ENCODE results near the gene SYT9.

Gene SYT9

GRCh38 chr11:7314811-7315604 is 63.3 kb downstream of the SYT9 start:
- TF ChIP-seq, protein P1, sequence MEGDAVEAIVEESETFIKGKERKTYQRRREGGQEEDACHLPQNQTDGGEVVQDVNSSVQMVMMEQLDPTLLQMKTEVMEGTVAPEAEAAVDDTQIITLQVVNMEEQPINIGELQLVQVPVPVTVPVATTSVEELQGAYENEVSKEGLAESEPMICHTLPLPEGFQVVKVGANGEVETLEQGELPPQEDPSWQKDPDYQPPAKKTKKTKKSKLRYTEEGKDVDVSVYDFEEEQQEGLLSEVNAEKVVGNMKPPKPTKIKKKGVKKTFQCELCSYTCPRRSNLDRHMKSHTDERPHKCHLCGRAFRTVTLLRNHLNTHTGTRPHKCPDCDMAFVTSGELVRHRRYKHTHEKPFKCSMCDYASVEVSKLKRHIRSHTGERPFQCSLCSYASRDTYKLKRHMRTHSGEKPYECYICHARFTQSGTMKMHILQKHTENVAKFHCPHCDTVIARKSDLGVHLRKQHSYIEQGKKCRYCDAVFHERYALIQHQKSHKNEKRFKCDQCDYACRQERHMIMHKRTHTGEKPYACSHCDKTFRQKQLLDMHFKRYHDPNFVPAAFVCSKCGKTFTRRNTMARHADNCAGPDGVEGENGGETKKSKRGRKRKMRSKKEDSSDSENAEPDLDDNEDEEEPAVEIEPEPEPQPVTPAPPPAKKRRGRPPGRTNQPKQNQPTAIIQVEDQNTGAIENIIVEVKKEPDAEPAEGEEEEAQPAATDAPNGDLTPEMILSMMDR (IDR thresholded peaks at IDR 0.05): no peak
- H3K27ac ChIP-seq: no peak overlapping the region
- H3K4me1 ChIP-seq (ENCODE audit: control insufficient read depth in 1 of 2, insufficient read depth in 1 of 2, low read depth in 1 of 2, low read length in 1 of 2): no peaks in the 10 kb centered on the region
- no peaks in the 10 kb centered on the region for H3K36me3 ChIP-seq
- H3K9me3 ChIP-seq: no peaks in the 10 kb centered on the region
- no peak overlapping the region for H3K4me3 ChIP-seq (ENCODE audit: low read depth in 1 of 2, low read length in 1 of 2)
- H3K27me3 ChIP-seq: no peaks in the 10 kb centered on the region

GRCh38 chr11:7319501-7319900 is 67.8 kb downstream of the SYT9 start:
- H3K27ac ChIP-seq: no peak overlapping the region
- no peaks in the 10 kb centered on the region for H3K4me1 ChIP-seq (ENCODE audit: control insufficient read depth in 1 of 2, insufficient read depth in 1 of 2, low read depth in 1 of 2, low read length in 1 of 2)
- H3K36me3 ChIP-seq: no peaks in the 10 kb centered on the region
- TF ChIP-seq, protein P1 (IDR thresholded peaks at IDR 0.05): no peak
- no peak overlapping the region for H3K4me3 ChIP-seq (ENCODE audit: low read depth in 1 of 2, low read length in 1 of 2)
- H3K27me3 ChIP-seq: peaks cover 21% of the 10 kb centered on the region
- H3K9me3 ChIP-seq: no peaks in the 10 kb centered on the region

DNA sequence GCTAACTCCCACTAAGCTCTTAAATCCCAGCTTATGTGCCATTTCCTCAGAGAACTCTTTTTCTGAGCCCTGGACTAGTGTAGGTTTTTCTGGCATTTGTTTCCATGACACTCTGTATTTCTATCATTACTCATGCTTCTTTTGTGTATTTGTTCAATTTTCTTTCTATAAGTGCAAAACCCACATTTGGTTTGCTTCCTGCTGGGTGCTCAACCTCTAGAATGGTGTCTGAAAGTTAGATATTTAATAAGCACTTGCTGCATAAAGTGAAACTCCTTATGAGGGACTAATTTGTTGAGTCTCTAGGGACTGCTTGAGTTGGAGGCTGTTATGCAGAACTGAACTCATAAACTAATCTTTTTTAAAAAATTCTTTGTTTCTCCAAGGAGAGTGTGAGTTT is 68.6 kb downstream of the SYT9 start:
- TF ChIP-seq, protein P1 (IDR thresholded peaks at IDR 0.05): no peak
- Histone ChIP-seq H3K27ac (no peak overlapping the region), H3K4me1 (ENCODE audit: control insufficient read depth in 1 of 2, insufficient read depth in 1 of 2, low read depth in 1 of 2, low read length in 1 of 2) (no peaks in the 10 kb centered on the region), H3K27me3 (peaks cover 21% of the 10 kb centered on the region), H3K4me3 (ENCODE audit: low read depth in 1 of 2, low read length in 1 of 2) (no peak overlapping the region), H3K9me3 (no peaks in the 10 kb centered on the region), H3K36me3 (no peaks in the 10 kb centered on the region)

DNA sequence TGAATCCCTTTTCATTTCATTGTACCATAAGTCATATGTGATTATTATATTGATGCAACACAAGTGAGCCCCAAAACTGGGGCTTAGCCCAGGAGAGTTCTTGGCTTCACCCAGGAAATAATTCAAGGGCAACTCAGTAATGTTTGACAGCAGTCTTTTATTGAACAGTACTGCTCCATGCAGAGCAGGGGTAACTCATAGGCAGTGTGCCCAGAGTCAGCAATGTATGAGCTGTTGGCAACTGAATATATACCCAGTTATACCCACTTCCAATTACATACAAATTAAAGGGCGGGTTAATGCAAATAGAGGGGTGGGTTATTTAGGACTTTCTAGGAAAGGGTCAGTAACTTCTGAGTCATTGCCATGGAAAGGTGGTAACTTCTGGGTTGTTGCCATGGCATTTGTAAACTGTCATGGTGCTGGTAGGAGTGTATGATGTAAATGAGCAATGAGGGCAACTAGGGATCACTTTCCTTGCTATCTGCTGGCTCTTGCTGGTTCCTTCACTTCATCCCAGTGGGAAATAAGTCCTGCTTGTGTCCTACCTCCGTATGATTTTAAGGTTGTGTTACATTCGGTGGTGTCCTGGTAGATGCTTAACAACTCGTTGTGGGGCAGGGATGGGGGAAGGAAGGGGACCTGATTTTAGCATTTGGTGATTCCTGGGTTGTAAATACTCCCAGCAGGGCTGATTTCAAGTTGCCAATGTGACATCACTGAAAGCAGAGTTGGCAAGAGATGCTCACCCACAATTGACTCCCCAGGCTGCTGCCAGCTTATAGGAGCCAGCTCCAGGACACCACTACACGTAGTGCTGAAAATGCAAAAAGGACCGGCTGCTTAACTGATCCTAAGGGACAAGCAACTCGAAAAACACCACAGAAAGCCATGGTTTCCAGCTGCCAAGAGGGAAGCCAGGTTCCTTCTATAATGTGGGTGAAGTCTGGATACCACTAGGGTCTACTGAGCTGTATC is 70.1 kb downstream of the SYT9 start:
- Histone ChIP-seq H3K36me3 (no peaks in the 10 kb centered on the region), H3K27me3 (peaks cover 21% of the 10 kb centered on the region), H3K4me1 (ENCODE audit: control insufficient read depth in 1 of 2, insufficient read depth in 1 of 2, low read depth in 1 of 2, low read length in 1 of 2) (no peaks in the 10 kb centered on the region), H3K9me3 (no peaks in the 10 kb centered on the region), H3K27ac (no peak overlapping the region), H3K4me3 (ENCODE audit: low read depth in 1 of 2, low read length in 1 of 2) (no peak overlapping the region)
- TF ChIP-seq, protein P1 (IDR thresholded peaks at IDR 0.05): no peak

DNA sequence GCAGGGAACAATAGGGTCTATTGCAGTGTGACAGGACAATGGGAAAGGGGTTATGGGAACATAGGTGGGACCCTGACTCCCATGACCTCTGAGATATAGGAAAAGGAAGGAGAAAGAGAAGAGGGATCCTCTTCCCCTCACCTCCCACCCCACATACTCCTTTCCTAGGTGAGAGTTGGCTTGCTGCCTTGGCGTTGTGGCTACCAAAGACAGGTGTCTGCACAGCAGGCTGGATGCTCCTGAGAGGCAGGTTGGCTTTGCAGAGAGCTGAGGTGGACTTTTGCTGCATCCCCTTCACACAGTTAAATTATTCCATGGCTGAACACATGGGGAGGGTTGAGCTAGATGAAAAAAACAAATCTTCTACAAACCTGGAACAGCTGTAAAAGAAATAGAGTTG is 80.7 kb downstream of the SYT9 start:
- H3K27me3 ChIP-seq: no peaks in the 10 kb centered on the region
- no peaks in the 10 kb centered on the region for H3K9me3 ChIP-seq
- no peaks in the 10 kb centered on the region for H3K36me3 ChIP-seq
- H3K27ac ChIP-seq: no peak overlapping the region
- no peaks in the 10 kb centered on the region for H3K4me1 ChIP-seq (ENCODE audit: control insufficient read depth in 1 of 2, insufficient read depth in 1 of 2, low read depth in 1 of 2, low read length in 1 of 2)
- TF ChIP-seq, protein P1 (IDR thresholded peaks at IDR 0.05): no peak
- no peak overlapping the region for H3K4me3 ChIP-seq (ENCODE audit: low read depth in 1 of 2, low read length in 1 of 2)
